SH-SY5Y (cell line): Measurements from ENCODE around the gene WIPF2.

Source experiments
- GATA2 ChIP-seq: IDR thresholded peaks from 2 replicates; pipeline ENCODE4 v1.6.1; 2011; ENCODE audit warnings: mild to moderate bottlenecking, low read depth, low read length
- GATA3 ChIP-seq: IDR thresholded peaks from 2 replicates; pipeline ENCODE4 v1.6.1; 2011; ENCODE audit warnings: low read depth, mild to moderate bottlenecking, low read length, moderate library complexity

Gene WIPF2

DNA sequence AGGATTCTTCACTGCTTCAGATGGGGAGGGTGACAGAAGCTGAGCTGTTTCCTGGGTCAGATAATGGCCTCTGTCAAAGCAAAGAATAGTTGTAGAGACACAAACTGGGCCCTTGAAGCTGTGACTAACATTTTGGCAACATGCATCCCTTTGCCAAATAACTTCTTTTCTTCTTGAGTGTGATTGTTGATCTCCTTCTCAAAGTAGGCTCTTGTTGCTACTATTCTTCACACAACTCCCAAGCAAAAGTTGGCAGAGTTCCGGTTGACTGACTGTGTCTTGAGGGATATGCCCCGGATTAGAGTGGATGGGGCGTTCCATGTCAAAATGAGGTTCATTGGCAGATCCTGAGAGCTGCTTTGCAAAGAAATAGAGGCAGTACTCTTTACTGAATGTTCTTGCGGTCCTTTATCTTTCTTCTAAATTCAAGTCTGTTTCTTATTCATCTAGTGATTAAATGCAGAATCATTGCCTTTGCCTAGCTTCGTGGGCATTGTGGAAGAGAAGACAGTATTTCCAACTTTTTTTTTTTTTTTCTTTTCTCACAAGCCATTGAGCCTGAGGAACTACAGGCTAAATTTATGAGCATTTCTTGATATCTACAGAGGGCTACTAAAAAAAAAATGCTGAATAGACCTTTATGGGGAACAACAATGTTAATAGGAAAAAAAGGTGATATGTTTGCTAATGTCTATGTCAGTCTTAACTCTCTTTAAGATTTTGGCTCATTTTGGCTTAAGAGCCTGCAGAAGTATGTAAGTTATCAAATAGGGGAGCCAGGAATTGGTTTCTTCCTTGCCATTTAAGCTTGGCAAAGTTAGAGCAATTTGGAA, 5.8 kb downstream of the WIPF2 start:
- no peak for TF ChIP-seq GATA2
- TF ChIP-seq GATA3, result no peak

DNA sequence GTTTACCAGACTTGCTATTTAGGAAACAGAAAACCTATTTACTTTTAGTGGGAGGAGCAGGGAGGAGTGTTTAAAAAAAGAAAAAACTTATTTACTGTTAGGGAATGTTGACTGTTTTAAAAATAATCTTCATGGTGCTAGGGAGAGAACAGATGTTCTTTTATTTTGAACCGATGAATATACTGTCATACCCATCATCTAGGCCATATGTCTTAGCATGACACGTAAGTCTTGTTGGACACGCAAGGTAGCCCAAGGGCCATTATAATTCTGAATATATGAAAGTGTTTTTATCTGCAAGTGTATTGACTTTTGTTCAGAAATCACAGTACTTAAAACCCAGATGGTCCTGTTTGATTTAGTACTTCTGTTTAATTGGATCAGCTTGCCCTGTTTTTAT, 11.6 kb downstream of the WIPF2 start:
- no peak for TF ChIP-seq GATA3
- no peak for TF ChIP-seq GATA2

DNA sequence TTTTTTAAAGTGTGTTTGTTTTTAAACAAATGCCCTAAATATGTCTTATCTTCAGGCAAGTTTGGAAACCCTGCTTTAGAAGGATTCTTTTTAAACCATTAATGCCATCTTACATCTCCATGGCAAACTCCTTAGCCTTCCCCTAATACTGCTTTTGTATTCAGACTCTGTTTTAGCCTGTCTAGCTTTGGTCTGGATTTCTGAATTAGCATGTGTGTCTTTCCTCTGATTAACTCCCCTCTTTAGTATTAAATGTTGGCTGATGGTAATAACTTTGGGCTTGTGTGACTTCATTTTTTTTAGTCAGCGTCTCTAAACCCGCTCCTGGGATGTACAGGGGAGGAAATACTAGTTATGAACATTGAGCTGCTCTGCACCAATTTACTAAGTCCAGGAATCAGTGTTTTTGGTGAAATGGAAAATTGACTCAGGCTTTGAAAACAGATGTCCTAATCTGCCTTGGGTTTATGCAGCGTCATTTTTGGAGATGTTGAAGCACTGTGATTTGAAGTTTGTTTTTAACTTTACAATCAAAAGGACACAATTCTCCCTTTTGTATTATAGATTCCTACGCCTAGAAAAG, 22.2 kb downstream of the WIPF2 start:
- TF ChIP-seq GATA2, result no peak
- TF ChIP-seq GATA3, result no peak

DNA sequence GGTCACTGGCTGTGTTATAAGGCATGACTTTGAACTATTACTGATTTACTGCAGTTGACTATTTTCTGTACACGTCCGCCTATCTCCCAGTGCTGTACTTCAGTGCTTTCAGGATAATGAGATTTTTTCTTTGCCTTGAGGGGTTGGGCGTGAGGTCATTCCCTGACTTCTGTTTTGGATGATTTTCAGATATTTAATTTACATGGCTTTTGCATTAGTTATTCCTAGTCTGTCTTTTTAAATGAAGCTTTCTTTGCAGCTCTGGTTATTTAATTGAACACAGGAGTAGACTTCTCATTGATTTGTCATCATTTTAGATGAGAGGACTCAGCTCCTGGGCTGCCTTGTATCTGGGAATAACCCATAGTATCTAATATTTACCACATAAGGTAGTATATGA, 23.7 kb downstream of the WIPF2 start:
- TF ChIP-seq GATA2, result no peak
- TF ChIP-seq GATA3, result 0 out of 2 replicates have a peak, but pooled peaks have one; percentile 25

DNA sequence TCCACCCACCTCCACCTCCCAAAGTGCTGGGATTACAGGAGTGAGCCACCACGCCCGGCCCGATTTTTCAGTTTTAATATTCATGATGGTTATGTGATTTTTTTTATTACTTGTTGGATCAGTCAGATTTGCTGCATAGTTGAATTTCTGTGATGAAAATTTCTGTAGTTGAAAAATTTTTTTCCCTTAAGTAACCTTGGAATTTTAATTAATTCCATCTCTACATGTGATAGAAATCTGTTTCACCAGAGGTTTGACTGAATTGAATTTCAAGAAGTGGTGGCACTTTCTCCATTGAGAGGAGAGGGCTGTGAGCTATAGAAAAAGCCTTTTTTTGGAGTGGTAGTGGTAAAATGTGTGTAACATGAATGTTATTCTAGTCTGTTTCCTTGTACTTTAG, 24.7 kb downstream of the WIPF2 start:
- TF ChIP-seq GATA3 (no peak), GATA2 (no peak)

DNA sequence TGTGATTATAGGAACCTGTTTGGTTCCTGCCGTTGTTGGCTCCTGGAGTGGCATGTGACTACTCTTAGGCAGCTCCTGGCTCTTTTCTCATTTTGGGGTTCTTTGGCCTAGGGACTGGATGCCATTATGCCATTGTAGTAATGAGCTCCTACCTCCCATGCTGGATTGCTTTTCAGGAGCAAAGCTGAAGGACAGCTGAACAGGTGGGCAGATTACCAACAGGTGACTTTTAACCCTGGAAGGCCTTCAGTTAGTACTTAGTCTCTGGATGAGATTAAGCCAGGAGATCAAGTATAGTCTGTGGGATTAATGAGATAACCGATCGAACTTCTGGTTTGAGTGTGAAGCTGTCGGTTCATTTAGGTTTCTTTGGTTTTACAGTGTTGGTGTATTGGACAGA, 25.2 kb downstream of the WIPF2 start:
- TF ChIP-seq GATA2, result no peak
- no peak for TF ChIP-seq GATA3

DNA sequence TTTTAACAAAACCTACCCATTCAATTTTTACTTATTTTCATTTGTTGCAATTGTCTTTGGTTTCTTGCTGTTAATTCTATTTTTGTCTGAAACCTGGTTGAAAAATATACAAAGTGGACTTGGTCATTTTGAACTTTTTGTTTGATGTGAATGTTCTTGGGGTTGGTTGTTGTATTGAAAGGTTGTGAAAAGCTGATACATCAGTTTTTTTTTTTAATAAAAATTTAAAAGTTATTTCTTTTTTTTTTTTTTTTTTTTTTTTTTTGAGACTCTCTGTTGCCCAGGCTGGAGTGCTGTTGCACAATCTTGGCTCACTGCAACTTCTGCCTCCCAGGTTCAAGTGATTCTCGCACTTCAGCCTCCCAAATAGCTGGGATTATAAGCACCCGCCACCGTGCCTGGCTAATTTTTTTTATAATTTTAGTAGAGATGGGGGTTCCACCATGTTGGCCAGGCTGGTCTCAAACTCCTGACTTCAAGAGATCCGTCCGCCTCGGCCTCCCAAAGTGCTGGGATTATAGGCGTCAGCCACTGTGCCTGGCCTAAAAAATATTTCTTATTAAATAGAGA, 28.9 kb downstream of the WIPF2 start:
- TF ChIP-seq GATA2 (no peak), GATA3 (no peak)

DNA sequence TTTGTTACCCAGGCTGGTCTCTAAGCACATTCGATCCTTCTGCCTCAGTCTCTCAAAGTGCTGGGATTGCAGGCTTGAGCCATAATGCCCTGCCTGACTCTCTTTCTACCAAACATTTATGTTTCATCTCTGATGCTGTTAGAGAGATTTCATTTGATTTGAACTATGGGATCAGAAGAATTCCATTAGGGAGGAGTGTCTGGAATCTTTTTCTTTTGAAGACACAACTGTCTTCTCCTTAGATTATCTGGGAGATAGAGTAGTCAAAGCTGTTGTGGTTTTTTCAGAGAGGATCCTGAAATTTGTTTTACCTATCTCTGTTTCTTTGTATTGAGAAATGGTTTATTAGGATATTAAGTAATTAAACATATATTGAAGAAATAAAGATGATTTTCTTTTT, 29.4 kb downstream of the WIPF2 start:
- TF ChIP-seq GATA2 (no peak), GATA3 (no peak)

DNA sequence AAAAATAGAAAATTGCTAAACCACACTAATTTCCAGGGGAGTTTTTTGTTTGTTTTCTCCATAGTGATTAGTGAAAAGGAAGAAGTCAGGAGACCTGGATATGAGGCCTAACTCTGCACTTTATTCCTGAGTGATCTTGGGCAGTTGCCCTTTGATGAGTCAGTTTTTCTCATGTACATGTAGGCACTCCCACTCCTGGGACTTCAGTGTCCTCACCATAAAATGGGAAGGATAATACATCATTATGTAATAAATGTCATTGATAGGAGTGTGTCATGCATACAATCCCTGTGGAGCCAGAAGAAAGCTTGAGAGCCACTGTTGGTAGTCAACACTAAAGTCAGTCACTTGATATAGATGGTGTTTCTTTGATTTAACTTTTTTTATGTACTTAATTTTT, 32.5 kb downstream of the WIPF2 start:
- TF ChIP-seq GATA2 (no peak), GATA3 (no peak)

DNA sequence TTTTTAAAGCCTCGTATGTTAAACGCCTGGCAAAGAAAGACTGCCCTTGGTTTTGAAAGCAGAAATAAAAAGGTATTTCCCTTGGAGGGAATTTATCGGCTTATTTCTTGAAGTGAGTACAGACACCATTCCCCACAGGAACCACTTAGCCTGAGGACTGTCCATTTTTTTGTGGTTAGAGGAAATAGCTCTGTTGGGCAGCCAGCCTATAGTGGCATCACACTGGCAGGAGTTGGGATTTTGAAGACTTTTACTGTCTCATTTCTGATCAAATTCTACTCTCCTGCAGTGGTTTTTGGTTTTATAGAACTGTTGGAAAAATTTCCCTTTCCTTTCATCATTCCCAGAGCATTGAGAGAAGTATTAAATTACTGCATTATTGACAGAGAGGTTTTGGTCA, 34.5 kb downstream of the WIPF2 start:
- TF ChIP-seq GATA2 (no peak), GATA3 (no peak)

DNA sequence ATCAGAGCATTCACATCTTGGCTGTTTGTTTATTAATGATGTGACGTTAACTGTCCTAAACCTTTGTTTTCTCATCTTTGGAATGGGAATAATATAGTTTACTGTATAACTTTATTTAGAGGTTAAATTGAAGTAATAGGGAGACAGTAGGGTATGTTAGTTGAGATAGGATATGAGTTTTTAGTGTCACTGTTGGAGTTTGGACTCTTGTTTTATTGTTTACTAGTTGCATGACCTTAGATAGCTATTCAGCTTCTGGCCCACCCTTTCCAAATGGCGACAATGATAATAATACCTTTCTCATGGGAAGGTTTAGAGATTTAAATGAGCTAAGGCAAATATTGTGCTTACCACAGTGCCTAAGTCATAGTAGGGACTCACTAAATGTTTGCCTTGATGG, 40.4 kb downstream of the WIPF2 start:
- TF ChIP-seq GATA2, result no peak

DNA sequence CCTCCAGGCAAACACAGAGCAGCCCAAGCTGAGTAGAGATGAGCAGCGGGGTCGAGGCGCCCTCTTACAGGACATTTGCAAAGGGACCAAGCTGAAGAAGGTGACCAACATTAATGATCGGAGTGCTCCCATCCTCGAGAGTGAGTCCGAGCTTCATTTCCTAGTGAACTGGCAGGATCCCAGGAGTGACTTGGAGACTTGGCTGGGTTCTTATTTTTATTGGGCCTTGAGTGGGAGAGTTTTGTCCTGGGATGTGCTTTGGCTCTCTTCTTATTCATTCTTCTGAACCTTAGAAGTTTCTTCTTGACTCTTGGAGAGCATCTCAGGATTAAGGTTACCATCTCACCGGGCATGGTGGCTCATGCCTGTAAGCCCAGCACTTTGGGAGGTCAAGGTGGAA, 41.4 kb downstream of the WIPF2 start:
- TF ChIP-seq GATA2 (no peak), GATA3 (no peak)

DNA sequence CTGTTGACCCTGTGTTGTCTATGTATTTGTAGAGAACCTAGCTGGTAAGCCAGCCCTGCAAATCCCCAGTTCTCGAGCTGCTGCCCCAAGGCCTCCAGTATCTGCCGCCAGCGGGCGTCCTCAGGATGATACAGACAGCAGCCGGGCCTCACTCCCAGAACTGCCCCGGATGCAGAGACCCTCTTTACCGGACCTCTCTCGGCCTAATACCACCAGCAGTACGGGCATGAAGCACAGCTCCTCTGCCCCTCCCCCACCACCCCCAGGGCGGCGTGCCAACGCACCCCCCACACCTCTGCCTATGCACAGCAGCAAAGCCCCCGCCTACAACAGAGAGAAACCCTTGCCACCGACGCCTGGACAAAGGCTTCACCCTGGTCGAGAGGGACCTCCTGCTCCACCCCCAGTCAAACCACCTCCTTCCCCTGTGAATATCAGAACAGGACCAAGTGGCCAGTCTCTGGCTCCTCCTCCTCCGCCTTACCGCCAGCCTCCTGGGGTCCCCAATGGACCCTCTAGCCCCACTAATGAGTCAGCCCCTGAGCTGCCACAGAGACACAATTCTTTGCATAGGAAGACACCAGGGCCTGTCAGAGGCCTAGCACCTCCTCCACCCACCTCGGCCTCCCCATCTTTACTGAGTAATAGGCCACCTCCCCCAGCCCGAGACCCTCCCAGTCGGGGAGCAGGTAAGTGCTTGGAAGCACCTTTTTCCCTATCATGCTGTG, 45.5 kb downstream of the WIPF2 start:
- TF ChIP-seq GATA2 (no peak), GATA3 (no peak)

DNA sequence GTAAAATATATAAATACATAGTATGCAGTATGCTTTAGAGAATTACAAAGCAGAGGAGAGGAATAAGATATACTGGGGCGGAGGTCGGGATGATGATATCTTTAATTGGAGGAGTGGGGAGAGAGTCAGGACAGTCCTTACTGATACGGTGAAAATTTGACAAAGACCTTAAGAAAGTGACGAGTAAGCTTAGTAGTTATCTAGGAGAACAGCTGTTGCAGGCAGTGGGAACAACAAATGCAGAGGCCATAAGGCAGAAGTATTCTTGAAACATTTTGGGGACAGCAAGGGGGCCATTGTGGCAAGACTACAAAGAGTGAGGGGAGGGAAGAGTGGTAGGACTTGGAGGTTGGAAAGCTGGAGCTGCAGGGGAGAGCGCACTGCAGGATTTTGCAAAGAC, 46.2 kb downstream of the WIPF2 start:
- TF ChIP-seq GATA3 (no peak), GATA2 (no peak)

DNA sequence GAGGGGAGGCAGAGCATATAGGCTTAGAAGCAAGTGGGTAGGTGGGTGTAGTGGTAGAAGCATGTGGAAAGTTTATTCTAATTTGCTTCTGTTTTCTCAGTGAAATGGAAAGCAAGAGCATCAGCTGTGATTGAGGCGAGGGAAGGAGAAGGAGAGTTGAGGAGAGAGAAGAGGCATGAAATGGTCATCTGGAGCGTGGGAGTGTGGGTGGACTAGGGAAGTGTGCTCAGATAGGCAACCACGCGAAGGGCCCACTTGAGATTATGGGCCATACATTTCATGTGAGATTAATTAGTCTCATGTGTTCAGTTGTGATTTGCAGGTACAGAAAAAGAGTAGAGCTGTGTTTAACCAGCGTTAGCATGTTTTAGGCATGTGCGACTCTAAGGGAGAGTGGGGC, 47.8 kb downstream of the WIPF2 start:
- TF ChIP-seq GATA3 (no peak), GATA2 (no peak)
